H9 (cell line): ENCODE data around the gene ANO9. TPM values are rescaled to one million over a fixed set of nuclear protein-coding genes. Genes with fewer than 3 reads are reported as not detected.

Experiments
- DNase-seq: peaks from one replicate; pipeline ENCODE4 v3.0.0-alpha.2; 2017
- H2AFZ ChIP-seq: one replicate; pipeline ENCODE4 v1.6.1; 2013; ENCODE audit warnings: mild to moderate bottlenecking, low read length, control low read depth, moderate library complexity
- H2AK5ac ChIP-seq: 2 replicates; pipeline ENCODE4 v1.6.1; 2013; ENCODE audit warnings: low read length, control low read depth, mixed read lengths; ENCODE audit not compliant: insufficient read length
- H2BK120ac ChIP-seq: one replicate; pipeline ENCODE4 v1.6.1; 2013; ENCODE audit warnings: low read depth, mild to moderate bottlenecking, low read length, control low read depth, inconsistent platforms; ENCODE audit not compliant: poor library complexity, severe bottlenecking
- H2BK12ac ChIP-seq: 2 replicates; pipeline ENCODE4 v1.6.1; 2013; ENCODE audit warnings: low read length, control low read depth, mixed read lengths, low read depth; ENCODE audit not compliant: insufficient read length
- H2BK15ac ChIP-seq: 2 replicates; pipeline ENCODE4 v1.6.1; 2013; ENCODE audit warnings: low read depth, low read length, control low read depth
- H2BK20ac ChIP-seq: one replicate; pipeline ENCODE4 v1.6.1; 2013; ENCODE audit warnings: low read depth, mild to moderate bottlenecking, low read length, control low read depth, inconsistent platforms; ENCODE audit not compliant: poor library complexity, severe bottlenecking
- H2BK5ac ChIP-seq: 2 replicates; pipeline ENCODE4 v1.6.1; 2013; ENCODE audit warnings: low read length, control low read depth, mixed read lengths; ENCODE audit not compliant: insufficient read length
- H3K14ac ChIP-seq: 2 replicates; pipeline ENCODE4 v1.6.1; 2013; ENCODE audit warnings: low read length, control low read depth; ENCODE audit not compliant: insufficient read depth
- H3K18ac ChIP-seq: 2 replicates; pipeline ENCODE4 v1.6.1; 2013; ENCODE audit warnings: low read depth, mild to moderate bottlenecking, mixed read lengths, low read length, control low read depth; ENCODE audit not compliant: insufficient read length
- H3K23ac ChIP-seq: 2 replicates; pipeline ENCODE4 v1.6.1; 2013; ENCODE audit warnings: low read length, control low read depth, mixed read lengths, low read depth; ENCODE audit not compliant: insufficient read length
- H3K23me2 ChIP-seq: 2 replicates; pipeline ENCODE4 v1.6.1; 2013; ENCODE audit warnings: low read depth, mild to moderate bottlenecking, mixed read lengths, low read length, control low read depth; ENCODE audit not compliant: insufficient read length, poor library complexity, severe bottlenecking
- H3K27ac ChIP-seq: 2 replicates; pipeline ENCODE4 v1.5.1; 2013; ENCODE audit warnings: low read length, control low read depth, mixed read lengths, low read depth; ENCODE audit not compliant: insufficient read length
- H3K27me3 ChIP-seq: 2 replicates; pipeline ENCODE4 v1.6.1; 2013; ENCODE audit warnings: low read length, control low read depth, inconsistent platforms; ENCODE audit not compliant: insufficient read depth
- H3K4ac ChIP-seq: 2 replicates; pipeline ENCODE4 v1.6.1; 2013; ENCODE audit warnings: low read depth, mild to moderate bottlenecking, control low read depth, inconsistent platforms, low read length, moderate library complexity
- H3K4me1 ChIP-seq: 2 replicates; pipeline ENCODE4 v1.6.1; 2013; ENCODE audit warnings: low read length, control low read depth, inconsistent platforms; ENCODE audit not compliant: insufficient read depth
- H3K4me2 ChIP-seq: 2 replicates; pipeline ENCODE4 v1.6.1; 2013; ENCODE audit warnings: low read length, control low read depth, mixed read lengths; ENCODE audit not compliant: insufficient read length, insufficient read depth
- H3K56ac ChIP-seq: 2 replicates; pipeline ENCODE4 v1.6.1; 2013; ENCODE audit warnings: low read depth, mild to moderate bottlenecking, mixed read lengths, low read length, control low read depth; ENCODE audit not compliant: insufficient read length
- H3K79me1 ChIP-seq: 2 replicates; pipeline ENCODE4 v1.6.1; 2013; ENCODE audit warnings: low read depth, mild to moderate bottlenecking, moderate library complexity, low read length, control low read depth, inconsistent platforms; ENCODE audit not compliant: insufficient read depth, poor library complexity, severe bottlenecking
- H3K79me2 ChIP-seq: 2 replicates; pipeline ENCODE4 v1.6.1; 2013; ENCODE audit warnings: low read length, control low read depth, inconsistent platforms; ENCODE audit not compliant: insufficient read depth
- H3K9ac ChIP-seq: 2 replicates; pipeline ENCODE4 v1.6.1; 2013; ENCODE audit warnings: low read length, control low read depth, mixed read lengths; ENCODE audit not compliant: insufficient read length; ENCODE audit errors: extremely low read depth
- H3K9me3 ChIP-seq: one replicate; pipeline ENCODE4 v1.6.1; 2013; ENCODE audit warnings: low read depth, low read length, inconsistent platforms; ENCODE audit not compliant: control insufficient read depth
- H3T11ph ChIP-seq: one replicate; pipeline ENCODE4 v1.6.1; 2013; ENCODE audit warnings: mild to moderate bottlenecking, low read length, control low read depth, inconsistent platforms
- H4K20me1 ChIP-seq: one replicate; pipeline ENCODE4 v1.6.1; 2013; ENCODE audit not compliant: control insufficient read depth, insufficient read length, insufficient read depth
- H4K5ac ChIP-seq: 2 replicates; pipeline ENCODE4 v1.6.1; 2013; ENCODE audit warnings: low read depth, mild to moderate bottlenecking, mixed read lengths, low read length, control low read depth; ENCODE audit not compliant: insufficient read length
- H4K8ac ChIP-seq: replicated peaks from 2 replicates; pipeline ENCODE4 v1.6.1; 2013; ENCODE audit warnings: low read length, control low read depth, mixed read lengths, low read depth; ENCODE audit not compliant: insufficient read length
- H4K91ac ChIP-seq: 2 replicates; pipeline ENCODE4 v1.6.1; 2013; ENCODE audit warnings: low read depth, mild to moderate bottlenecking, moderate library complexity, mixed read lengths, low read length, control low read depth; ENCODE audit not compliant: insufficient read length
- H3K27ac Mint-ChIP-seq, 3 experiments: 2 replicates in 2 of 3; 3 replicates in 1 of 3; pipeline ENCODE4 v1.8.0; 2020 to 2021; ENCODE audit warnings: mixed read lengths in 3 of 3, mild to moderate bottlenecking in 1 of 3, moderate library complexity in 1 of 3
- H3K27me3 Mint-ChIP-seq: 2 replicates; pipeline ENCODE4 v1.8.0; 2021; ENCODE audit warnings: low read depth, mild to moderate bottlenecking, moderate library complexity, mixed read lengths
- H3K36me3 Mint-ChIP-seq, 3 experiments: 2 replicates in 2 of 3; 3 replicates in 1 of 3; pipeline ENCODE4 v1.8.0; 2020 to 2021; ENCODE audit warnings: low read depth in 3 of 3, mixed read lengths in 3 of 3; ENCODE audit not compliant: insufficient read depth in 1 of 3
- H3K4me1 Mint-ChIP-seq, 2 experiments: 2 replicates each; pipeline ENCODE4 v1.8.0; 2020; ENCODE audit warnings: mixed read lengths in 2 of 2
- H3K4me3 Mint-ChIP-seq, 2 experiments: 2 replicates in 1 of 2; 3 replicates in 1 of 2; pipeline ENCODE4 v1.8.0; 2020 to 2021; ENCODE audit warnings: mild to moderate bottlenecking in 2 of 2, mixed read lengths in 2 of 2, moderate library complexity in 1 of 2
- H3K9me3 Mint-ChIP-seq, 2 experiments: 2 replicates in 1 of 2; 3 replicates in 1 of 2; pipeline ENCODE4 v1.8.0; 2020; ENCODE audit warnings: mild to moderate bottlenecking in 2 of 2, mixed read lengths in 2 of 2, moderate library complexity in 1 of 2
- CTCF ChIP-seq: fragments of 200-600 bp; sonication (generic); conservative IDR thresholded peaks from 3 replicates; pipeline ENCODE4 v1.8.0; 2021; ENCODE audit warnings: antibody characterized with exemption, mild to moderate bottlenecking
- WGBS: extraction: QIAGEN DNeasy Blood & Tissue Kit; methylation state at CpG from one replicate; pipeline ENCODE4 v1.1.7; 2013; ENCODE audit warnings: missing lambda C conversion rate, low lambda C conversion rate, mixed read lengths; ENCODE audit not compliant: insufficient read length; ENCODE audit errors: extremely low coverage; 5-methylcytosine and 5-hydroxymethylcytosine counted together
- total RNA-seq: library from RNA; stranded (reverse); gene quantifications from 2 replicates; pipeline ENCODE4 v1.2.1, GENCODE V29; 2021

ANO9 gene
- total RNA-seq, 1 experiment from 2014 or later, result 13.1 TPM

GRCh38 chr11:490186-490929, 48.5 kb upstream of the ANO9 start:
- no peaks in the 10 kb centered on the region for H3K23me2 ChIP-seq
- no peaks in the 10 kb centered on the region for H4K20me1 ChIP-seq
- H3K4me2 ChIP-seq, result no peak overlapping the region
- WGBS, result no CpG with 5 or more reads among the region's 38 CpGs
- no peak overlapping the region for H3K14ac ChIP-seq
- no peak overlapping the region for H3K4me3 Mint-ChIP-seq
- no peaks in the 10 kb centered on the region for H3K4me1 Mint-ChIP-seq
- H2AFZ ChIP-seq, result no peak overlapping the region
- no peaks in the 10 kb centered on the region for H3K4me1 ChIP-seq
- no peak overlapping the region for H3K4ac ChIP-seq
- no peak overlapping the region for H2BK5ac ChIP-seq
- no peak overlapping the region for H4K5ac ChIP-seq
- H2BK15ac ChIP-seq, result no peak overlapping the region
- no peak overlapping the region for H3K27ac Mint-ChIP-seq
- H2BK120ac ChIP-seq, result no peak overlapping the region
- H4K8ac ChIP-seq, result no peak overlapping the region
- H2AK5ac ChIP-seq, result no peak overlapping the region
- no peak overlapping the region for H3K18ac ChIP-seq
- peaks cover 5 to 26% (median 26%) of the 10 kb centered on the region in 3 experiments for H3K36me3 Mint-ChIP-seq
- H4K91ac ChIP-seq, result no peak overlapping the region
- no peaks in the 10 kb centered on the region for H3K9me3 Mint-ChIP-seq
- H2BK12ac ChIP-seq, result no peak overlapping the region
- H3K56ac ChIP-seq, result no peak overlapping the region
- H3K9me3 ChIP-seq, result no peaks in the 10 kb centered on the region
- no peaks in the 10 kb centered on the region; the same call in 1 of the 2 replicates for H3K27me3 Mint-ChIP-seq
- no peaks in the 10 kb centered on the region for H3K27me3 ChIP-seq
- H3K27ac ChIP-seq, result no peak overlapping the region
- H3K79me1 ChIP-seq, result no peaks in the 10 kb centered on the region
- no peaks in the 10 kb centered on the region for H3K79me2 ChIP-seq
- no peak overlapping the region for H2BK20ac ChIP-seq
- no peak overlapping the region for H3K23ac ChIP-seq
- H3K9ac ChIP-seq, result no peak overlapping the region
- peak; percentile 23 for DNase-seq
- TF ChIP-seq CTCF, result no peak
- H3T11ph ChIP-seq, result no peak overlapping the region
